Stimulated activated naive CD8-positive, alpha-beta T cell treated with anti-CD3 and anti-CD28 coated beads, Interleukin-15, amount 100 ng/mL, for 72 hours (primary cell): ENCODE data around the gene TATDN2.
A peak's percentile ranks its signal among the peaks of the same experiment; 100 is the strongest.

ENCODE experiments used
- ATAC-seq: fragments of 150-1000 bp; cut with Tn5 transposase; 2 replicates; pipeline ENCODE4 v1.10.0; 2021; ENCODE audit warnings: mild to moderate bottlenecking, moderate library complexity
- DNase-seq, 2 donors: peaks; one replicate each; pipeline ENCODE4 v3.0.0; 2021 to 2022
- H3K27ac Mint-ChIP-seq, 2 donors: one replicate each; pipeline ENCODE4 v1.8.0; 2022; ENCODE audit warnings: mild to moderate bottlenecking in 2 of 2, mixed read lengths in 2 of 2, moderate library complexity in 2 of 2
- H3K27me3 Mint-ChIP-seq: one replicate; pipeline ENCODE4 v1.8.0; 2022; ENCODE audit warnings: mixed read lengths
- H3K4me1 Mint-ChIP-seq: one replicate; pipeline ENCODE4 v1.8.0; 2022; ENCODE audit warnings: mild to moderate bottlenecking, mixed read lengths
- H3K4me3 Mint-ChIP-seq, 2 donors: one replicate each; pipeline ENCODE4 v1.8.0; 2022; ENCODE audit warnings: mild to moderate bottlenecking in 2 of 2, mixed read lengths in 2 of 2, moderate library complexity in 1 of 2
- H3K9me3 Mint-ChIP-seq, 2 donors: one replicate each; pipeline ENCODE4 v1.8.0; 2022; ENCODE audit warnings: mixed read lengths in 2 of 2

The TATDN2 gene

GRCh38 chr3:10248184-10248983, at the start of gene TATDN2:
Gene TATDN2 (plus strand): TSS chr3:10248459. CDS start chr3:10249201, 742 bp downstream.
- H3K9me3 Mint-ChIP-seq, result peaks cover 19 to 34% of the 10 kb centered on the region in 2 donors
- DNase-seq, result peak; percentile 91 to 97
- H3K4me1 Mint-ChIP-seq, result peaks cover 56% of the 10 kb centered on the region
- peak; percentile 94 for ATAC-seq
- peak within 1 kb of the TSS; percentile 99 to 100 for H3K4me3 Mint-ChIP-seq
- peak within 1 kb of the TSS; percentile 97 for H3K27ac Mint-ChIP-seq
- H3K27me3 Mint-ChIP-seq, result no peaks in the 10 kb centered on the region

- ATAC-seq (peak; percentile 92), DNase-seq (peak; percentile 50 to 82)
- Mint-ChIP-seq H3K27me3 (no peaks in the 10 kb centered on the region), H3K4me3 (peak overlapping the region; percentile 66 to 76), H3K9me3 (no peaks in the 10 kb centered on the region), H3K27ac (peak overlapping the region; percentile 92 to 97), H3K4me1 (peaks cover 88% of the 10 kb centered on the region)
These were observed 49.3 kb upstream of the TATDN2 start for GRCh38 chr3:10198761-10199649.

- Mint-ChIP-seq H3K4me3 (no peak overlapping the region), H3K4me1 (peaks cover 43% of the 10 kb centered on the region), H3K9me3 (no peaks in the 10 kb centered on the region), H3K27ac (peak overlapping the region in 1 of 2 donors; percentile 81), H3K27me3 (no peaks in the 10 kb centered on the region)
- ATAC-seq, result no peak
- DNase-seq, result no peak
These were observed 43.3 kb upstream of the TATDN2 start for GRCh38 chr3:10204921-10205320.

GRCh38 chr3:10205451-10206165, 42.7 kb upstream of the TATDN2 start:
- Mint-ChIP-seq H3K27me3 (no peaks in the 10 kb centered on the region), H3K4me1 (peaks cover 42% of the 10 kb centered on the region), H3K4me3 (no peak overlapping the region), H3K27ac (no peak overlapping the region), H3K9me3 (no peaks in the 10 kb centered on the region)
- DNase-seq (no peak), ATAC-seq (no peak)

- no peak for ATAC-seq
- DNase-seq, result no peak
- peaks cover 38% of the 10 kb centered on the region for H3K4me1 Mint-ChIP-seq
- no peaks in the 10 kb centered on the region for H3K27me3 Mint-ChIP-seq
- no peak overlapping the region for H3K4me3 Mint-ChIP-seq
- H3K9me3 Mint-ChIP-seq, result no peaks in the 10 kb centered on the region
- no peak overlapping the region for H3K27ac Mint-ChIP-seq
These were observed 42.1 kb upstream of the TATDN2 start for GRCh38 chr3:10206166-10206511.

- DNase-seq, result no peak
- Mint-ChIP-seq H3K27me3 (no peaks in the 10 kb centered on the region), H3K4me3 (no peak overlapping the region), H3K9me3 (peaks cover 0 to 6% of the 10 kb centered on the region in 2 donors), H3K4me1 (no peaks in the 10 kb centered on the region), H3K27ac (peak overlapping the region in 1 of 2 donors; percentile 11)
- ATAC-seq, result no peak
These were observed 35.0 kb upstream of the TATDN2 start for GRCh38 chr3:10213156-10213792.

- no peak for DNase-seq
- H3K27me3 Mint-ChIP-seq, result no peaks in the 10 kb centered on the region
- ATAC-seq, result no peak
- no peak overlapping the region for H3K4me3 Mint-ChIP-seq
- H3K27ac Mint-ChIP-seq, result no peak overlapping the region
- peaks cover 13% of the 10 kb centered on the region for H3K4me1 Mint-ChIP-seq
- H3K9me3 Mint-ChIP-seq, result peaks cover 0 to 6% of the 10 kb centered on the region in 2 donors
These were observed 32.5 kb upstream of the TATDN2 start for GRCh38 chr3:10215578-10216368.

GRCh38 chr3:10217359-10217758, 30.9 kb upstream of the TATDN2 start:
- H3K4me1 Mint-ChIP-seq, result peaks cover 29% of the 10 kb centered on the region
- H3K4me3 Mint-ChIP-seq, result no peak overlapping the region
- DNase-seq (no peak), ATAC-seq (no peak)
- no peaks in the 10 kb centered on the region for H3K27me3 Mint-ChIP-seq
- H3K9me3 Mint-ChIP-seq, result peaks cover 0 to 6% of the 10 kb centered on the region in 2 donors
- no peak overlapping the region for H3K27ac Mint-ChIP-seq

- Mint-ChIP-seq H3K9me3 (peaks cover 0 to 6% of the 10 kb centered on the region in 2 donors), H3K4me3 (no peak overlapping the region), H3K27ac (no peak overlapping the region), H3K4me1 (peaks cover 53% of the 10 kb centered on the region), H3K27me3 (no peaks in the 10 kb centered on the region)
- DNase-seq (no peak), ATAC-seq (no peak)
These were observed 28.5 kb upstream of the TATDN2 start for GRCh38 chr3:10219737-10220136.

- ATAC-seq (peak; percentile 59), DNase-seq (peak; percentile 29 to 49)
- no peak overlapping the region for H3K27ac Mint-ChIP-seq
- peaks cover 77% of the 10 kb centered on the region for H3K4me1 Mint-ChIP-seq
- H3K27me3 Mint-ChIP-seq, result no peaks in the 10 kb centered on the region
- H3K9me3 Mint-ChIP-seq, result no peaks in the 10 kb centered on the region
- H3K4me3 Mint-ChIP-seq, result peak overlapping the region in 1 of 2 donors; percentile 24
These were observed 24.3 kb upstream of the TATDN2 start for GRCh38 chr3:10223676-10224639.

GRCh38 chr3:10224794-10225665, 23.2 kb upstream of the TATDN2 start:
- peak overlapping the region; percentile 77 to 93 for H3K27ac Mint-ChIP-seq
- peak overlapping the region; percentile 52 to 74 for H3K4me3 Mint-ChIP-seq
- peaks cover 79% of the 10 kb centered on the region for H3K4me1 Mint-ChIP-seq
- ATAC-seq (peak; percentile 70), DNase-seq (peak; percentile 56 to 67)
- H3K9me3 Mint-ChIP-seq, result no peaks in the 10 kb centered on the region
- no peaks in the 10 kb centered on the region for H3K27me3 Mint-ChIP-seq

GRCh38 chr3:10226293-10226692, 22.0 kb upstream of the TATDN2 start:
- no peak for DNase-seq
- Mint-ChIP-seq H3K4me3 (no peak overlapping the region), H3K27ac (no peak overlapping the region), H3K4me1 (peaks cover 66% of the 10 kb centered on the region), H3K9me3 (no peaks in the 10 kb centered on the region), H3K27me3 (no peaks in the 10 kb centered on the region)
- ATAC-seq, result no peak
